ENCODE data around the gene IFI27L2.

IFI27L2 gene

DNA sequence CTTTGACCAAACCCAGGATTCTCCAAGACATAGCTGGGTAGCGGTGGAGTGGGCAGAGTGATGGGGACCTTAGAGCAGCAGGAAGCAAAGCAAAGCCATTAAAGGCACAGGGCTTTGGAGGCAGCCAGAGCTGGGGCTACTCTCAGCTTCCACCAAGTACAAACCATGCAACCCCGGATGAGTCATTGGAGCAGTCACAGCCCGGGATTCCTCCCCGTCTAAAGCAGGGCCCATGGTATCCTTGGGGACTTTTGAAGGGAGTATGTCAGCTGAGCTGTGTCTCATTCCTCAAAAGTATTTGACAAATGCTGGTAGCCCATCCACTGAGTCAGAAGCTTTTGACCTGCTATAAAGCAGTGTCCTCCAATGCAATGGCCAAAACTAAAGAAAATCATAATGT, 28.6 kb downstream of the IFI27L2 start:
- peak; percentile 94 for DNase-seq (ENCODE audit: low spot score)

GRCh38 chr14:94099006-94099405, 30.4 kb downstream of the IFI27L2 start:
- no peak for DNase-seq (ENCODE audit: low spot score)

DNA sequence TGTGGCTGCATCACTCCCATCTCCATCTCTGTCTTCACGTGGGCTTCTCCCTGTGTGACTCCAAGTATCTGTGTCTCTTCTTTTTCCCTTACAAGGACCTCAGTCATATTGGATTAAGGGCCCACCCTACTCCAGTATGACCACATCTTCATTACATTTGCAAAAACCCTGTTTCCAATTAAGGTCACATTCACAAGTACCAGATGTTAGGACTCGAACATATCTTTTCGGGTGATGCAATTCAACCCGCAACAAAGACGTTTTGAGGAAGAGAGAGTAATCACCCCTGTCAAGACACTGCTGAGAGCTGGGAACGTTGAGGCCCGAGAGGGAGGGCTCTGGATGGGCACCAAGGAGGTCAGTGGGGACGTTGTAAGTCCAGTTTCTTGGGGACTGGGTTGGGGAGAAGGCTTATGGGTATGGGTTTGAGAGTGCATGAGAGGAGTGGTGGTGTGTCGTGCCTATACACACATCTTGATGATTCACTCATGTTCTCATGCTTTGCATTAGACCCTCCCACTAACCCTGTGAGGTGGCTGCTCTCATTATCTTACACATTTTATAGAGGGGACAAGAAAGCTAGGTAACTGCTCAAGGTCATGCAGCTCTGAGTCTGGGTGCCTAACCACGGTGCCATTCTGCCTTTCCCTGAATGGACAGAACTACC, 30.9 kb downstream of the IFI27L2 start:
- peak; percentile 27 for DNase-seq (ENCODE audit: low spot score)

- no peak for DNase-seq (ENCODE audit: low spot score)
These were observed 32.3 kb downstream of the IFI27L2 start for GRCh38 chr14:94097091-94097490.

DNA sequence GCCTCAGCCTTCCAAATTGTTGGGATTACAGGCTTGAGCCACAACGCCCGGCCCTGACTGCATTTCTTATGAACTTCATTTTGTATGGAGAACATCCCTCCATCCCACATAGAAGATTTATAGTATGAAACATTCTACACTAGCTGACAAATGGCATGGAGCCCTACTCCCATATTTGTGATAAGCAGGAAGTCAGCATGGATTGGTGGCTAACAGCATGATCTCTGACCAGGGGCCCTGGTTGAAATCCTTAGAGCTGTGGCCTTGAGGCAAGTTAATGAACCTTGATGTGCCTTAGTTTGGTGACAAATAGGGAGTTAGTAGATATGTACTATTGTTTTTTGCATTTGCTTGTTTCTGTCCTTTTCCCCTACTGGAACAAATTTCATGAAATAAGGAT, 36.0 kb downstream of the IFI27L2 start:
- DNase-seq (ENCODE audit: low spot score): no peak

GRCh38 chr14:94089479-94089878, 39.9 kb downstream of the IFI27L2 start:
- DNase-seq (ENCODE audit: low spot score): no peak

DNA sequence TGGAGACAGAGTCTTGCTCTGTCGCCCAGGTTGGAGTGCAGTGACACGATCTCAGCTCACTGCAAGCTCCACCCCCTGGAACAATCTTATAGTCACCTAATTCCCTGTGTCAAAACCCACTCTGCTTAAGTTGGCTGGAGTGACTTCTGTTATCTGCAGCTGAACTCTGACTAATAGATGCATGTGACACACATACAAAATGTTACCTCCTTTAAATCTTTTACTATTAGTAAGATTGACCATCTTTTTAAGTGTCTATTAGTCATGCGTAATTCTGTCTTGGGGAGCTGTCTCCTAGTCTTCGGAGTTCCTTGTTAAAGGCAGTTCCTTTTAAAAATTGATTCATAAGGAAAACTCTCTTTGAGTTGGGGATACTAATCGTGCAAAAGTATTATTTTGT, 40.9 kb downstream of the IFI27L2 start:
- peak; percentile 25 for DNase-seq (ENCODE audit: low spot score)

DNA sequence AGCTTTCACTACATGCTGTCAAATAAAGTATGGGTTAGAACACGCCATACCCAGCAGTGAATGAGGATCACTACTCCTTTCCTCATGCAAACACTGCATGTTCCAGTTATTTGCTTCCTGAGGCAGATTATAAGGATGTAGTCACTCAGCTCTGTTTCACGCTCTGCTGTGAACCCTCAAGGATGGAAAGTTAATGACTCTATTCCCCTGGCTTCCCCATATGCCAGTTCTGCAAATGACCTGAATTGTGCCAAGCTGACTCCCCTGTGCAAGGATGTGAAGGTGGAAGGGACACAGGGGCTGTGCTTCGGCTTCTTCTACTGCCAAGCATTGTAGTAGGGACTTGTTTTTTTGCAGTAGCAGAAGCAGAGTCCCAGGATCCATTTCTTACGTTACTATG, 41.5 kb downstream of the IFI27L2 start:
- DNase-seq (ENCODE audit: low spot score): no peak

DNA sequence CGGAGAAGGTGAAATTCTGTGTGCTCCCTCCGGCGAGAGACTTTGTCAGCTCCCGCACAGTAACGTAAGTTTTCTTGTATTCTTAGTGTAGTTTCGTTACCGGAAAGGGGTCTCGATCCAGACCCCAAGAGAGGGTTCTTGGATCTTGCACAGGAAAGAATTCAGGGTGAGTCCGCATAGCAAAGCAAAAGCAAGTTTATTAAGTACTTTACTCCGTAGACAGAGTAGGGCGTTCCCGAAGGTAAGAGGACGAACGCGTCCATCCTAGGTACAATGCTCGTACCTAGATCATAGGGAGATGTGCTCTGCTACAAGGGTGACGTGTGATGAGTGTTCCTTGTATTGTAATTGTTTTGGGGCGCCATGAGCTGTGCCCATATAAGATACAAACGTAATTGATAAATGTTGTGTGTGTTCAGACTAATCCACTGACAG, 48.0 kb downstream of the IFI27L2 start:
- DNase-seq (ENCODE audit: low spot score): no peak

- DNase-seq (ENCODE audit: low spot score): peak; percentile 99
These were observed 48.6 kb downstream of the IFI27L2 start, which contains the start of the genes DDX24 and IFI27L1 for GRCh38 chr14:94080621-94081385. TSS of gene DDX24 (minus strand) at chr14:94081202. CDS start at chr14:94079742, 1,460 bp downstream. TSS of gene IFI27L1 (plus strand) at chr14:94081310. CDS start at chr14:94096938, 15,628 bp downstream.

GRCh38 chr14:94079891-94080620, 49.3 kb downstream of the IFI27L2 start:
- no peak for DNase-seq (ENCODE audit: low spot score)

DNA sequence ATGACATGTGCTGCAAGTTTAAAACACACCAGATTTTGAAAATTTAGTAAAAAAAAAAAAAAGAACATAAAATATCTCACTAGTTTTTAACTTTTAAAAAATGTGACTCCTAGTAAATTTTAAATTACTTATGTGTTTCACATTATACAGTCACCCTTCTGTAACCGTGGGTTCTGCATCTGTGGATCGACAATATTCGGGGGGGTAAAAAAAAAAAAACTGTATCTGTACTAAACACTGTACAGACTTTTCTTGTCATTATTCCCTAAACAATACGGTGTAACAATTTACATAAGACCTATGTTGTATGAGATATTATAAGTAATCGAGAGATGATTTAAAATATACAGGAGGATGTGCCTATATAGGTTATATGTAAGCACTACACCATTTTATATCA, 51.6 kb downstream of the IFI27L2 start:
- DNase-seq (ENCODE audit: low spot score): no peak

Data from AG08395 (cell line).